ENCODE results near the gene RNF166. TPM values are rescaled to one million over a fixed set of nuclear protein-coding genes. Genes with fewer than 3 reads are reported as not detected.
A peak's percentile ranks its signal among the peaks of the same experiment; 100 is the strongest.

RNF166 gene
- total RNA-seq, 6 experiments from 2014 or later, result 10.3 to 18.3 (median 13.2) TPM

GRCh38 chr16:88705801-88706228, 393 bp downstream of the RNF166 start:
- no peak for TF ChIP-seq CTCF (IDR thresholded peaks at IDR 0.05)
- peak overlapping the region; percentile 86 for H3K27ac Mint-ChIP-seq

GRCh38 chr16:88705076-88705684, 1.0 kb downstream of the RNF166 start:
- H3K27me3 Mint-ChIP-seq (ENCODE audit: insufficient read depth), result no peaks in the 10 kb centered on the region; the same call in 1 of the 2 replicates
- DNase-seq, result no peak
- no peak for TF ChIP-seq CTCF (IDR thresholded peaks at IDR 0.05)
- H3K9me3 Mint-ChIP-seq, result no peaks in the 10 kb centered on the region
- H3K27ac Mint-ChIP-seq, result peak overlapping the region; percentile 86
- H3K36me3 Mint-ChIP-seq (ENCODE audit: low read depth), result no peaks in the 10 kb centered on the region
- H3K4me3 Mint-ChIP-seq, result peak overlapping the region; percentile 97
- H3K4me1 Mint-ChIP-seq (ENCODE audit: low read depth), result peaks cover 26% of the 10 kb centered on the region

More at GRCh38 chr16:88705801-88706228, 393 bp downstream of the RNF166 start:
- H3K27me3 Mint-ChIP-seq (ENCODE audit: insufficient read depth), result no peaks in the 10 kb centered on the region; the same call in 1 of the 2 replicates
- H3K36me3 Mint-ChIP-seq (ENCODE audit: low read depth), result no peaks in the 10 kb centered on the region
- peaks cover 26% of the 10 kb centered on the region for H3K4me1 Mint-ChIP-seq (ENCODE audit: low read depth)
- DNase-seq, result no peak
- H3K9me3 Mint-ChIP-seq, result no peaks in the 10 kb centered on the region
- peak overlapping the region; percentile 97 for H3K4me3 Mint-ChIP-seq

- no peaks in the 10 kb centered on the region for H3K9me3 Mint-ChIP-seq
- H3K27ac Mint-ChIP-seq, result no peak overlapping the region
- DNase-seq, result no peak
- no peak for TF ChIP-seq CTCF (IDR thresholded peaks at IDR 0.05)
- H3K4me3 Mint-ChIP-seq, result peak overlapping the region; percentile 35
- H3K4me1 Mint-ChIP-seq (ENCODE audit: low read depth), result peaks cover 26% of the 10 kb centered on the region
- H3K36me3 Mint-ChIP-seq (ENCODE audit: low read depth), result no peaks in the 10 kb centered on the region
- no peaks in the 10 kb centered on the region; the same call in 1 of the 2 replicates for H3K27me3 Mint-ChIP-seq (ENCODE audit: insufficient read depth)
Measured at GRCh38 chr16:88703486-88704309, 2.5 kb downstream of the RNF166 start.

DNA sequence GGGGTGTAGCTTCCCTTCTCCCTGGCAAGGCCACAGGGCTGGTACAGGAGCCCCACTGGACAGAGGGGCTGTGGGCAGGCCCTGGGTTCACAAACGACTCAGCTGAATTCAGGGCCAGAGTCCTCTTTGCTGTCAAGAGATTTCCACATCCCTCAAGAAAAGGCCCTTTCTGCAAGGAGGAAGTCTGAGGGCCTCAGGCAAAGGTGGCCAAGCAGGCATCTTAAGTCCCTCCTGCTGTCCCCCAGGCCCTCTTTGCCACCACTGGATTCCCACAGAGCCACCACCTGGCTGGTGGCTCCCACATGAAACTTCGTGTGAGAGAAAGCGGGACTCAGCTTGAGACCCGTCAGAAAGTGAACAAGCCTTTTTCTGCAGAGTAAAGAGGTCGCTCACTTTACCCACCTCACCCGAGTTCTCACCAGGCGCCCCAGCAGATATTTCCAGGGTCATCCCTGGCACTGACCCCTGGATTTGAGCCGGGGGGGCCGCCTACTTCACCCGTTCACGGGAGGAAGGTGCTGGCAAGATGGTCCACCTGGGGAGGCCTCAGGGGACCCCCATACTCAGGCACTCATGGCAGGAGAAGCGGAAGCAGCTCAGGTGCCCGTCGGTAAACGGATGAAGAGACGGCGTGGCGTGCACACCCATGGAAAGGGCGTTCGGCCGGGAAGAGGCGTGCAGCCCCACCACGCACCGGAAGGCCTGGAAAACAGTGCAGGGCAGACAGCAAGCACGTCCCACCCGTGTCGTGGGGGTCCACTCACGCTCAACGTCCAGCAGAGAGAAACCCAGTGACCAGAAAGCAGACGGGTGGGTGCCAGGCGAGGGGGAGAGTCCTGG, 3.6 kb downstream of the RNF166 start:
- H3K27me3 Mint-ChIP-seq (ENCODE audit: insufficient read depth), result no peaks in the 10 kb centered on the region; the same call in 1 of the 2 replicates
- no peaks in the 10 kb centered on the region for H3K9me3 Mint-ChIP-seq
- H3K27ac Mint-ChIP-seq, result no peak overlapping the region
- peaks cover 22% of the 10 kb centered on the region for H3K4me1 Mint-ChIP-seq (ENCODE audit: low read depth)
- no peaks in the 10 kb centered on the region for H3K36me3 Mint-ChIP-seq (ENCODE audit: low read depth)
- no peak for TF ChIP-seq CTCF (IDR thresholded peaks at IDR 0.05)
- no peak overlapping the region for H3K4me3 Mint-ChIP-seq
- no peak for DNase-seq

- Mint-ChIP-seq H3K36me3 (ENCODE audit: low read depth) (no peaks in the 10 kb centered on the region), H3K27ac (no peak overlapping the region)
Measured at GRCh38 chr16:88701581-88702370, 4.4 kb downstream of the RNF166 start.

More at GRCh38 chr16:88701581-88702370, 4.4 kb downstream of the RNF166 start:
- no peaks in the 10 kb centered on the region; the same call in 1 of the 2 replicates for H3K27me3 Mint-ChIP-seq (ENCODE audit: insufficient read depth)
- no peaks in the 10 kb centered on the region for H3K9me3 Mint-ChIP-seq
- no peak for TF ChIP-seq CTCF (IDR thresholded peaks at IDR 0.05)
- H3K4me1 Mint-ChIP-seq (ENCODE audit: low read depth), result peaks cover 14% of the 10 kb centered on the region
- DNase-seq, result no peak
- H3K4me3 Mint-ChIP-seq, result no peak overlapping the region

Measured in HFFc6 (cell line).